Skeletal muscle satellite cell (primary cell): Measurements from ENCODE around the gene COL5A2.

Experiments used
- H3K27me3 ChIP-seq: 2 replicates; pipeline ENCODE4 v1.7.0; 2013; ENCODE audit warnings: low read length; ENCODE audit not compliant: control insufficient read depth, insufficient read depth
- H3K36me3 ChIP-seq: 2 replicates; pipeline ENCODE4 v1.7.0; 2013; ENCODE audit warnings: mild to moderate bottlenecking, control low read depth, low read length; ENCODE audit not compliant: insufficient read depth
- H3K4me1 ChIP-seq: 2 replicates; pipeline ENCODE4 v1.7.0; 2013; ENCODE audit warnings: low read length; ENCODE audit not compliant: control insufficient read depth, insufficient read depth
- H3K4me2 ChIP-seq: 2 replicates; pipeline ENCODE4 v1.7.0; 2013; ENCODE audit warnings: mild to moderate bottlenecking, low read length
- H3K4me3 ChIP-seq: 2 replicates; pipeline ENCODE4 v1.7.0; 2013; ENCODE audit warnings: low read length
- H3K9ac ChIP-seq: 2 replicates; pipeline ENCODE4 v1.7.0; 2013; ENCODE audit warnings: mild to moderate bottlenecking, low read depth, low read length, moderate library complexity
- H3K9me3 ChIP-seq: replicated peaks from 2 replicates; pipeline ENCODE4 v1.7.0; 2013; ENCODE audit warnings: mild to moderate bottlenecking, control low read depth, low read length

COL5A2 gene

GRCh38 chr2:189069855-189070619, 109.5 kb downstream of the COL5A2 start:
- no peak overlapping the region for H3K9ac ChIP-seq
- H3K9me3 ChIP-seq = no peaks in the 10 kb centered on the region

DNA sequence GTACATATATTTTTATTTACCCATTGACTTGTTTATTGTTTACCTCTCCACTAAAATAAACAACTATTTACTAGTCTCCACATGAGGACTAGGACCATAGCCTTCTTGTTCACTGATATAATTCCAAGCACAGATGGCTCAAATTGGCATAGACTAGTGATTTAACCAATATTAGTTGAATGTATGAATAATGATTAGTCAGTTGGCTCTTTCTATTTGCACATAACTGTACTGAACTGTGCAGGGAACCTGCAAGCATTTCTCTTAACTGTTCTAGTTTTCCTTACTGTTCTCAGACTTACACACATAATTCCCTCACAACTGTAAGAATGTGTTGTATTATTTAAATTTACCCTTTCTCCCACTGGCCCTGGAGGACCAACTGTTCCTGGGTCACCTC, 113.5 kb downstream of the COL5A2 start:
- H3K4me2 ChIP-seq = no peak overlapping the region
- no peaks in the 10 kb centered on the region for H3K9me3 ChIP-seq
- peaks cover 85% of the 10 kb centered on the region for H3K36me3 ChIP-seq
- no peaks in the 10 kb centered on the region for H3K27me3 ChIP-seq
- H3K4me3 ChIP-seq = no peak overlapping the region
- no peak overlapping the region for H3K9ac ChIP-seq
- peaks cover 7% of the 10 kb centered on the region for H3K4me1 ChIP-seq

More at GRCh38 chr2:189069855-189070619, 109.5 kb downstream of the COL5A2 start:
- no peaks in the 10 kb centered on the region for H3K27me3 ChIP-seq
- H3K4me2 ChIP-seq = no peak overlapping the region
- H3K4me3 ChIP-seq = no peak overlapping the region
- peaks cover 89% of the 10 kb centered on the region for H3K36me3 ChIP-seq
- peaks cover 7% of the 10 kb centered on the region for H3K4me1 ChIP-seq

GRCh38 chr2:189060096-189060642, 119.4 kb downstream of the COL5A2 start:
- Histone ChIP-seq H3K4me1 (peaks cover 10% of the 10 kb centered on the region), H3K36me3 (peaks cover 89% of the 10 kb centered on the region), H3K4me2 (no peak overlapping the region), H3K4me3 (no peak overlapping the region), H3K9ac (no peak overlapping the region), H3K9me3 (no peaks in the 10 kb centered on the region), H3K27me3 (no peaks in the 10 kb centered on the region)

DNA sequence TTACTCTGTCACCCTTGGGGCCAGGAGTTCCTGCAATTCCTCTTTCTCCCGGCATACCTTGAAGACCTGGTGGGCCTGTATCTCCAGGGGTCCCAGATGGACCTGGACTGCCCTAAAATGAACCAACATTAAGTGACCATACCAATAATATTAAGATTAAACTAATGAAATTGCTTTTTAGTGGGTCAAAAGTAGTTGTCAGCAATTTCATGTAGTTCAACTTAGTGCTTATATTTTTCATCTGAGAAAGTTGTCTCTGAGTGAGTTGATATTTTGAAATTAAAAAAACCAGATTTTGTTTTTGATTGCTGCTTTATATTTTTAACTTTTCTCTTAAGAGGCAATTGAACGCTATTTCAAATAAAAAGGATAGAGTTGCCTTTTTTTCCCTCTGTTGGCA, 122.2 kb downstream of the COL5A2 start:
- Histone ChIP-seq H3K4me2 (no peak overlapping the region), H3K36me3 (peaks cover 88% of the 10 kb centered on the region)

DNA sequence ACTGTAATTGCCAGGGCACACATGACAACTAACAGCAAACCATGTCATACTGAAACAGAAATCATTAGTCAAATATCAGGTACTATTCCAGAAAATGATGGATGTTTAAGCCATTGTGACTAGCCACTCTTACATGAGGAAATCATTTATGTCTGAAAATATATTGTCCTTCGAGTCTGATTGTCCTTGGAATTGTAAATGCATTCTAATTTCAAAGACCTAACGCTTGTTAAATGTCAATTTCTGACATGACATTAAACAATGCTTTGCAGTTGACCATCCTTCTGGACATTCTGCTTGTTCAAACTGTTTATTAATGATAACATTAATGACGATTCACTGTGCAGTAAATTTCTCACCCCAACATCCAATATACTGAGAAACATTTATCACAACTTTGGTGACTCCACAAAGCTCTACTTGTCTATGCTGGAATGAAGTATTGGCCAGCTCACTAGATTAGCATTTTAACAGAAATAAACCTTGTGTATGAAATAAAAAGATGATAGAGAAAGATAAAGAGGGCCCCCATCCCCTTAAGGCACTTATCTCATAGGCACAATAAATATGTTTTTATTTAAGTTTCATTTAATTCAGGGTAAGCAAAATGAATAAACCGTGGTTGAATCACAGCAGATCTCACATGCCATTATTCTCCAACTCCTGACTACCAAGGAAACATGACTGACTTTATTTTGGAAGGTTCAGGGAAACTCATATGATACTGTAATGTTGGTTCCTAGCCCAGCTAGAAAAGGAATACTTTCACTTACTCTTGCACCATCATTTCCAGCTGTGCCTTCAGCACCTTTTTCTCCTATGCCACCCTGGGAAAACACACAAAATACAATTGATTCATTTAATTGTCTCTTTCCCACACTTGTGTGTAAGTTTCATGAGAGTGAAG, 123.1 kb downstream of the COL5A2 start:
- Histone ChIP-seq H3K9ac (no peak overlapping the region), H3K36me3 (peaks cover 95% of the 10 kb centered on the region), H3K4me3 (no peak overlapping the region), H3K27me3 (no peaks in the 10 kb centered on the region), H3K9me3 (no peaks in the 10 kb centered on the region), H3K4me2 (no peak overlapping the region), H3K4me1 (peaks cover 10% of the 10 kb centered on the region)

More for the DNA sequence above, 122.2 kb downstream of the COL5A2 start:
- Histone ChIP-seq H3K9me3 (no peaks in the 10 kb centered on the region), H3K9ac (no peak overlapping the region), H3K4me3 (no peak overlapping the region), H3K27me3 (no peaks in the 10 kb centered on the region), H3K4me1 (peaks cover 10% of the 10 kb centered on the region)

GRCh38 chr2:189050165-189050712, 129.3 kb downstream of the COL5A2 start:
- Histone ChIP-seq H3K4me2 (no peak overlapping the region), H3K4me1 (no peaks in the 10 kb centered on the region), H3K9me3 (no peaks in the 10 kb centered on the region), H3K27me3 (no peaks in the 10 kb centered on the region), H3K9ac (no peak overlapping the region), H3K4me3 (no peak overlapping the region), H3K36me3 (peaks cover 91% of the 10 kb centered on the region)

GRCh38 chr2:189049709-189050164, 129.8 kb downstream of the COL5A2 start:
- Histone ChIP-seq H3K27me3 (no peaks in the 10 kb centered on the region), H3K4me3 (no peak overlapping the region), H3K4me2 (no peak overlapping the region), H3K4me1 (no peaks in the 10 kb centered on the region), H3K9me3 (no peaks in the 10 kb centered on the region), H3K9ac (no peak overlapping the region), H3K36me3 (peaks cover 89% of the 10 kb centered on the region)

DNA sequence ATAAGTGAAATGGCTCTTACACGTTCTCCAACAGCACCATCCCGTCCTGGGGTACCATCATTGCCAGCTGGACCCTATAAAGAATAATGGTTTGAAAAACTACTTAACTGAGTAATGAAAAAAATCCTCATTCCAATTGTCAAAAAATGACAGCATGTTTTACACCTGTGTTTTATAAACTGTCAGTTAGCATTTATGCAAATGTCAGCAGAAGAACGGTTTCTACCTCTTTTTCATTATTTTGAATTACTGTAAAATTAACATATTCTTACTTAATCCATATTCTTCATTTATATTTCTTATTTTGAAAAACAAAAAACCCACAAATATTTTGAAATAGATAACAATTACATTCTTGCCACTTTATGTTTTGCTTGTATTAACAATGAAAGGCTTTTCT, 131.4 kb downstream of the COL5A2 start:
- Histone ChIP-seq H3K9me3 (no peaks in the 10 kb centered on the region), H3K4me3 (no peak overlapping the region), H3K4me1 (no peaks in the 10 kb centered on the region), H3K27me3 (no peaks in the 10 kb centered on the region), H3K4me2 (no peak overlapping the region), H3K36me3 (peaks cover 87% of the 10 kb centered on the region), H3K9ac (no peak overlapping the region)

- Histone ChIP-seq H3K27me3 (no peaks in the 10 kb centered on the region), H3K36me3 (peaks cover 86% of the 10 kb centered on the region), H3K4me3 (no peak overlapping the region), H3K9me3 (no peaks in the 10 kb centered on the region), H3K4me2 (no peak overlapping the region), H3K9ac (no peak overlapping the region), H3K4me1 (no peaks in the 10 kb centered on the region)
Observed at GRCh38 chr2:189047171-189047888, 132.2 kb downstream of the COL5A2 start.

DNA sequence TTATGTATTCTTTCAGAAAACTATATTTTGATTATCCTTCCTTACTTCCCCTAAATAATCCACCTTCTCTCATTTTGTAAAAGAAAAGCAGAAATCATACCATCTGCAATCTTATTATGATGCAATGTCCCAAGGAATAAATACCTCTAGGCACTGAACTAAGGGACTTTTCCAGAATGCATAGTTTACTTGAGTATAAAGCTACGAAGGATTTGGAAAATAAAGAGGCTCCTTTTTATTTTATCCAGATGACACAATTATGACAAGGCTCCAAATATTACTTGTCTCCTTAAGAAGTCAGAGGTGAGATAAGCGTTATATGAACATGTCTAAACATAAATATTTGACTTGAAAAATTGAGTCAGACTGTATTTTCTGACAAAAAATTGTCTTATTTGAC, 133.2 kb downstream of the COL5A2 start:
- Histone ChIP-seq H3K4me2 (no peak overlapping the region), H3K4me3 (no peak overlapping the region), H3K9ac (no peak overlapping the region), H3K9me3 (no peaks in the 10 kb centered on the region), H3K36me3 (peaks cover 86% of the 10 kb centered on the region), H3K4me1 (no peaks in the 10 kb centered on the region), H3K27me3 (no peaks in the 10 kb centered on the region)

GRCh38 chr2:189045836-189046235, 133.7 kb downstream of the COL5A2 start:
- Histone ChIP-seq H3K36me3 (peaks cover 87% of the 10 kb centered on the region), H3K9ac (no peak overlapping the region), H3K27me3 (no peaks in the 10 kb centered on the region), H3K4me2 (no peak overlapping the region), H3K9me3 (no peaks in the 10 kb centered on the region), H3K4me1 (no peaks in the 10 kb centered on the region), H3K4me3 (no peak overlapping the region)
